Astrocyte of the cerebellum (primary cell): ENCODE data around the gene ZMYM4.
"Not testable (repeated sequence)": the region's sequence is repeated elsewhere in the genome, so short reads cannot be mapped to it uniquely, and the experiment has no call there.

Experiments used
- DNase-seq: peaks from one replicate; pipeline ENCODE4 v3.0.0-alpha.2; 2011; ENCODE audit warnings: low read depth
- H3K4me3 ChIP-seq: 2 replicates; pipeline ENCODE4 v1.5.1; 2011; ENCODE audit warnings: mild to moderate bottlenecking, low read depth, low read length, moderate library complexity
- CTCF ChIP-seq: IDR thresholded peaks from 2 replicates; pipeline ENCODE4 v1.5.1; 2012; ENCODE audit warnings: low read length, low read depth, moderate library complexity, mild to moderate bottlenecking; ENCODE audit errors: missing control alignments
- in situ Hi-C: cut with HindIII; loops from 2 replicates; pipeline ENCODE4 v1.10.0; 2017; ENCODE audit warnings: low sequenced_read_pairs

ZMYM4 gene

DNA sequence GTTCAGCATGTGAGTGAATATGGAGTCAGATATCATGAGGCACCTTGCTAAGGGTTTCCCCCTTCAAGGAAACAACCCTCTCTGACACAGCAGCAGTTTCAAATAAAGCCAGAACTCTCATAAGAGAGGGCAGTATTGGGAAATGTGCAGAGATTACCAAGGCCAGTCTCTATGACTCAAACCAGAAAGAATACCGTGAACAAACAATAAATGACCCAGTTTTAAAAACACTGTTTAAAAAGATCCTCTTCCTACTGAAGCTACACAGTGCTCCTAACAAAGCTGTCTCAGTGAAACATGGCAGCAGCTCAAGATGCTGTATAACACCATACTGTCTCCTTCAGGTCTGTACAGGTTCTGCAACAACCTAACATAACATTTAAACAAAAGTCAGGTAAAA, 186.1 kb downstream of the ZMYM4 start:
- peak; percentile 23 for TF ChIP-seq CTCF
- H3K4me3 ChIP-seq, result no peak overlapping the region
- DNase-seq, result no peak
- in situ Hi-C loops, result loop anchor here (10.0 kb wide), 1 partner anchor 80 kb away; no protein-coding TSS in a partner anchor

DNA sequence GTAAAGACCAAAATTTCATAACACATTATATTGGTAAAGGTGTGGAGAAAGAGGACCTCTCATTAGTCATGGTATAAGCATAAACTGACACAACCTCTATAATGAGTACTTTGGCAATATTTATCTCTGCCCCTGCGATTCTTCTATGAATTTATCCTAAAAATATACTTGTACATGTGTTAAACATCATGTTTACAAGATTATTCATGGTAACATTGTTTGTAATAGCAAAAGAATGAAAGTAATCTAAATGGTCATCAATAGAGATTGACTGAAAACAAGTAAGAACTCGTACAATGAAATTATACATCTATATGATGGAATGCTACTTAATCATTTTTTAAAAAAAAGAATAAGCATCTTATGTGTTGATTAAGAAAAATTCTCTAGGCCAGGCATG, 192.3 kb downstream of the ZMYM4 start:
- no peak overlapping the region for H3K4me3 ChIP-seq
- TF ChIP-seq CTCF, result no peak
- in situ Hi-C loops, result no loop called here
- DNase-seq, result no peak

DNA sequence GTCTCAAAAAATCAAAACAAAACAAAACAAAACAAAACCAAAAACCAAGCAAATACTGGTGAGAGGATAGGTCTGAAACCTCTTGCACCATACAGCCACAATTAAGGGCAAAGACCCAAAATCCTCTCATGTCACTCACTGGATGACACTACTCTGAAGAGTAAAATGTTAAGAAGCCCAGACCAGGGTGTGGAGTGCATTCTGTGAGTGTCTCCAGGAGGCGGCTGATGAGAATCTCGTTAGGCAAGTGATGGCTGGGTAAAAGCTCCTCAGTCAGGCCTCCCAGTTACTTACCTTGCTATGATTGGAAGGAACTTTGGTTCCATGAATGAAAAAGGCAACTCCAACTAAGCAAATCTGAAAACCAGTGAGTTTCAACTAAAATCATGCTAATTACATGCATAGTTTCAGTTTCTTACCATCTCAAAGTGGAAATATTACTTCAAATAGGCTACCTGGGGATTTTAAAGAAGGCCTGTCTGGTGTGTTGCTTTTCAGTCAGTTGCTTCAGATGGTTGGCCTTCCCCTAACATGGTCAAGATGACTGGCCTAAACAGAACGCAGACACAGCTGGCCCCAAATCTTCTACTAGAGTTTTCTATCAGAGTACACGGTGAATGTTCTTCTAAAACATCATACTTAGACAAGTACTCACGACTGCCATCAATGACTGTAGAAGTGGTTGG, 193.6 kb downstream of the ZMYM4 start:
- no peak for TF ChIP-seq CTCF
- in situ Hi-C loops, result no loop called here
- no peak overlapping the region for H3K4me3 ChIP-seq
- DNase-seq, result no peak

GRCh38 chr1:35463232-35463631, 194.7 kb downstream of the ZMYM4 start:
- no peak for TF ChIP-seq CTCF
- DNase-seq, result no peak
- no peak overlapping the region for H3K4me3 ChIP-seq
- in situ Hi-C loops, result no loop called here

DNA sequence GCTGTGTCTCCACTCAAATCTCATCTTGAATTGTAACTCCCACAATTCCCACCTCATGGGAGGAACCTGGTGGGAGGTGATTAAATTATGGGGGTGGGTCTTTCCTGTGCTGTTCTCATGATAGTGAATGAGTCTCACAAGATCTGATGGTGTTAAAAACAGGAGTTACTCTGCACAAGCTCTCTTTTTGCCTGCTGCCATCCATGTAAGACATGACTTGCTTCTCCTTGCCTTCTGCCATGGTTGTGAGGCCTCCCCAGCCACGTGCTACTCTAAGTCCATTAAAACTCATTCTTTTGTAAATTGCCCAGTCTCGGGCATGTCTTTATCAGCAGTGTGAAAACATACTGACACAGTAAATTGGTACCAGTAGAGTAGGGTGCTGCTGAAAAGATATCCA, 195.2 kb downstream of the ZMYM4 start:
- in situ Hi-C loops, DNase-seq, H3K4me3 ChIP-seq: not testable (repeated sequence)

DNA sequence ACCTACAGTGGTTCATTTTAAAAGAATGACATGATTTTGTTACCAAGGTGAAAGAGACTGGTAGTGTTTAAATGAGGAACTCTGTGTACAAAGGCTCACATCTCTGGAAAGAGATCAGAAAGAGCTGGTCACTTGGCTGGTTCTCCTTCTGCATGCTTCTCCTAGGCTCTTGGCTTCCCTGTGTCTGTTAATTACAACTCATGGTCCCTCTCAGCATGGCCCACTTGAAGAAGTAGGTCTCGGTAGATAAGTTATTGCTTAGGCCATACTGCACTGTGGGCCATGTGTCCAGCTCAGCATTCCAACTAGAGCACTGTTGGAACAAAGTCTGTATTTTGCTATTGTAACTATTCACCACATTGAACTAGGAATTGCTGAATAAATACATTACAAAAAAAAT, 197.6 kb downstream of the ZMYM4 start:
- in situ Hi-C loops, result no loop called here
- no peak for TF ChIP-seq CTCF
- H3K4me3 ChIP-seq, result no peak overlapping the region
- no peak for DNase-seq

DNA sequence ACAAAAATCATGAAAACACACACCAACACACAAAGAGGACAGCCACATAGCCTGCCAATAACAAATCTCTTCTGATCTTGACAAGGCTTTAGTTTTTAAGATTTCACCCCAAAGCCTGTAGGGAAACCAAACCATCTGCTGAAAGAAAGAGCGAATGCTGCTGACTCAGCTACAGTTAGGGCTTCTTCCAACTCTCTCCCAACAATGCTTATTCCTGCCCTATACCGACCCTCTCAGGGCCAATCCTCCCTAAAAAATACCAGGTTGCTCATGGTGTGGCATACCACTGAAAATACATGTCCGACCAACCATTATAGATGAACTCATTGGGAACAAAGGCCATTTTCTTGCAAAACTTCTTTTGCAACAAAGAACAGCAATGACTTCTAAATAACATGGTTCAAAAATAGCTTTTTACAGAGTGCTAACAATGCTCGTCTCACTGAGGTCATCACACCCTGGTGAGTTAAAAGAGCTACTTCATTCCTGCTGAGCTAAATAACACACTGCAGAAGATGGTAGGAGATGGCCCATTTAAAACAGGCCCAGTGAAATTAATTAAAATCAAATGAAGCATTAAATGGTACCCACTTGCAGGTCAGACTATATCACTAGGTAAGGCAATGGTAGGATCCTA, 202.6 kb downstream of the ZMYM4 start:
- no peak overlapping the region for H3K4me3 ChIP-seq
- TF ChIP-seq CTCF, result no peak
- no peak for DNase-seq
- in situ Hi-C loops, result no loop called here
